SK-N-MC (cell line): ENCODE data around the gene NKD1.

Source experiments
- DNase-seq: peaks from one replicate; pipeline ENCODE4 v3.0.0-alpha.2; 2011; ENCODE audit warnings: low read depth, low spot score
- H3K27ac ChIP-seq: fragments of 200-600 bp; sonication (generic); 2 replicates; pipeline ENCODE4 v1.5.1; 2016; ENCODE audit warnings: mixed run types
- H3K36me3 ChIP-seq: fragments of 200-600 bp; sonication (generic); 2 replicates; pipeline ENCODE4 v1.6.1; 2017; ENCODE audit warnings: antibody characterized with exemption, low read length, mixed read lengths; ENCODE audit not compliant: insufficient read depth
- H3K4me3 ChIP-seq: fragments of 200-600 bp; sonication (generic); 2 replicates; pipeline ENCODE4 v1.5.1; 2016
- H3K9ac ChIP-seq: fragments of 200-600 bp; sonication (generic); 2 replicates; pipeline ENCODE4 v1.8.0; 2017; ENCODE audit warnings: mixed run types, mixed read lengths; ENCODE audit not compliant: insufficient read length
- H3K9me3 ChIP-seq: fragments of 200-600 bp; sonication (generic); 2 replicates; pipeline ENCODE4 v1.6.1; 2017; ENCODE audit warnings: low read depth, mild to moderate bottlenecking, antibody characterized with exemption, low read length, moderate library complexity, mixed read lengths
- EZH2 ChIP-seq: fragments of 200-600 bp; sonication (generic); IDR thresholded peaks from one replicate; pipeline ENCODE4 v1.6.1; 2017; ENCODE audit warnings: antibody characterized with exemption
- FOXP2 ChIP-seq: optimal IDR thresholded peaks from 2 replicates; pipeline ENCODE3; 2011; ENCODE audit warnings: mild to moderate bottlenecking, moderate library complexity; ENCODE audit not compliant: insufficient read depth; ENCODE audit errors: extremely low read length, control extremely low read depth
- POLR2AphosphoS5 ChIP-seq: IDR thresholded peaks from 2 replicates; pipeline ENCODE4 v1.6.1; 2012; ENCODE audit warnings: mild to moderate bottlenecking, low read depth, low read length, borderline replicate concordance

Gene NKD1

DNA sequence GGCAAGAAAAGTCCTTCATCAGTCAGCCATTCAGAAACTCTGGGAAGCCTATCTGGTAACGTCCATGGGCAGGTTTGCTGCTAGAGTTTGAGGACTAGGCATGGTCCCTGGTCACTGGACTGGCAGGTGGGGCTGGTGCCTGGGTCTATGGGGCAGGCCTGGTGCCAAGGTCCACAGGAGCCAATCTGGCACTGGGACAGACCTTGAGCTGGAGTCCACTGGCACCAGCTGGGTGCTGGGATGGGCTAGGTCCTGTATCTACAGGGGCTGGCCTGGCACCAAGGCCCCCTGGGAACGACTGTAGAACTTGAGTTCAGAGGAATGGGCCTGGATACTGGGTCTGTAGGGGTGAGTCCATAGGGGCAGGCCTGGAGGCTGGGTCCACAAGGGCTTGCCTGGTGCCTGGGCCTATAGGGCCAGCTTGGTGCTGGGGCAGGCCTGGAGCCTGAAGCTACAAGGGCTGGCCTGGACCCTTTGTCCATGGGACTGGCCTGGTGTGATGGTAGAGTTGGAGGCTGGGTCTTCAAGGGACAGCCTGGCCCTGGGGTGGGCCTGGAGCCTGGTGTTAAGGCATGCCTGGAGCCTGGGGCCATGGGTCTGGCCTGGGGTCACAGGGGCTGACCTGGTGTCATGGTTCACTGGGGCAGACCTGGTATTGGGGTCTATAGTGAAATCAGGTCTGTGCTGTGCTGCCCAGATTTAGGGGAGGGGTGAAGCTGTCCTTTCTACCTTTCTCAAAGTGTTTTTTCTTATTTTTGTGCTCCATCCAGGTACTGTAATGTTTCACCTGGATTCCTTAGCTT, 30.5 kb upstream of the NKD1 start:
- Histone ChIP-seq H3K9ac (no peak overlapping the region), H3K36me3 (no peaks in the 10 kb centered on the region), H3K9me3 (no peaks in the 10 kb centered on the region), H3K4me3 (no peak overlapping the region), H3K27ac (no peak overlapping the region)
- no peak for DNase-seq
- no peak for TF ChIP-seq EZH2
- TF ChIP-seq FOXP2, result no peak

- no peaks in the 10 kb centered on the region for H3K9me3 ChIP-seq
- H3K36me3 ChIP-seq, result no peaks in the 10 kb centered on the region
- H3K27ac ChIP-seq, result no peak overlapping the region
- no peak overlapping the region for H3K4me3 ChIP-seq
- H3K9ac ChIP-seq, result no peak overlapping the region
- DNase-seq, result no peak
- TF ChIP-seq POLR2AphosphoS5 (no peak), FOXP2 (no peak), EZH2 (no peak)
Measured at GRCh38 chr16:50519001-50519400, 29.2 kb upstream of the NKD1 start.

DNA sequence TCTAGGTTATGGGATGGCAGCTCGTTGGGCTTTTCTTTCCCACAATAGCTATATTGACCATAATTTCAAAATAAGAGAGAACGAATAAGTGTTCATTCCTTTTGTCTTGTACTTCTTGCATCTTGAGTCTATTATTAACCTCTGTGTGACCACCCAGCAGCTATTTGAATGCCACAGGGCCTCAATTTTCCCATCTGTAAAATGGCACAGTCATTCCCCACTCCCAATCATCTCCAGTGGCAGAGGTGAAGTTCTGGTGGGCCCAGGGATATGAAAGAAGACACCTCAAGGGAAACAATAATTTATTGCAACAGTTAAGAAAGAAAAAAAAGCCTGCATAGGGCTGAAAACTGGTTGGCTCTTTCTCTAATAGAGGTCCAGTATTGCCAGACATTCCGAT, 28.6 kb upstream of the NKD1 start:
- Histone ChIP-seq H3K9ac (no peak overlapping the region), H3K27ac (no peak overlapping the region), H3K4me3 (no peak overlapping the region), H3K9me3 (no peaks in the 10 kb centered on the region), H3K36me3 (no peaks in the 10 kb centered on the region)
- DNase-seq, result no peak
- no peak for TF ChIP-seq POLR2AphosphoS5
- no peak for TF ChIP-seq FOXP2
- no peak for TF ChIP-seq EZH2

DNA sequence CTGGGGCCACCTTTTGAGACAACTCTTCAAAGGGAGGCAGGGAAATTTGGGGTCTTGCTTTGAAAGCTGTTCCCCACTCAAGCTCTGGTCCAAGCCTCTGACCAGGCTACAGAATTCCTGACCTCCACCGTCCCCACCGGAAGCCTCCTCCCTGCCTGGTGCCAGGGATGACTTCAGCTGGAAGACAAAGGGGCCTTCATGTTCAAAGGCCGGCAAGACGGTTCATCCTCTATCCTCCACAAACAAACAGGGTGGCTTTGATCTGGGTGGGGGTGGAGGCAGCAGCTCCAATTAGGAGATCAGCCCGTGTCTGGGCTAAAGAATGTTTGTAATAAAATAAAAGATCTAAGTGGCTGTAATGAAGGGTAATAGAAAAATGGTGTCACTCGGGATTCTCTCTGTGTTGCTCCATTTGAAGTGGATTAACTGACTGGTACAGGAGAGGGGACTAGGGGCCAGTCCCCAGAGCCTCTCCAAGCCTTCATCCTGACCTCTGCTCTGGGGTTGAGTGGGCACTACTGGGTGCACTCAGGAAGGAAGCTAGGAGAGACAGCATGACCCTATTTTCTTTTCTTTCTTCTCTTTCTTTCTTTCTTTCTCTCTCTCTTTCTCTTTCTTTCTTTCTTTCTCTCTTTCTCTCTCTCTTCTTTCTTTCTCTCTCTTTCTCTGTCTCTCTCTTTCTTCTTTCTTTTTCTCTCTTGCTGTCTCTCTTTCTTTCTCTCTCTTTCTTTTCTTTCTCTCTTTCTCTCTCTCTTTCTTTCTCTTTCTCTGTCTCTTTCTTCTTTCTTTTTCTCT, 27.5 kb upstream of the NKD1 start:
- H3K27ac ChIP-seq, result no peak overlapping the region
- H3K9ac ChIP-seq, result no peak overlapping the region
- no peaks in the 10 kb centered on the region for H3K9me3 ChIP-seq
- H3K4me3 ChIP-seq, result no peak overlapping the region
- TF ChIP-seq POLR2AphosphoS5, result no peak
- TF ChIP-seq EZH2, result no peak
- no peak for TF ChIP-seq FOXP2
- no peaks in the 10 kb centered on the region for H3K36me3 ChIP-seq
- DNase-seq, result no peak

DNA sequence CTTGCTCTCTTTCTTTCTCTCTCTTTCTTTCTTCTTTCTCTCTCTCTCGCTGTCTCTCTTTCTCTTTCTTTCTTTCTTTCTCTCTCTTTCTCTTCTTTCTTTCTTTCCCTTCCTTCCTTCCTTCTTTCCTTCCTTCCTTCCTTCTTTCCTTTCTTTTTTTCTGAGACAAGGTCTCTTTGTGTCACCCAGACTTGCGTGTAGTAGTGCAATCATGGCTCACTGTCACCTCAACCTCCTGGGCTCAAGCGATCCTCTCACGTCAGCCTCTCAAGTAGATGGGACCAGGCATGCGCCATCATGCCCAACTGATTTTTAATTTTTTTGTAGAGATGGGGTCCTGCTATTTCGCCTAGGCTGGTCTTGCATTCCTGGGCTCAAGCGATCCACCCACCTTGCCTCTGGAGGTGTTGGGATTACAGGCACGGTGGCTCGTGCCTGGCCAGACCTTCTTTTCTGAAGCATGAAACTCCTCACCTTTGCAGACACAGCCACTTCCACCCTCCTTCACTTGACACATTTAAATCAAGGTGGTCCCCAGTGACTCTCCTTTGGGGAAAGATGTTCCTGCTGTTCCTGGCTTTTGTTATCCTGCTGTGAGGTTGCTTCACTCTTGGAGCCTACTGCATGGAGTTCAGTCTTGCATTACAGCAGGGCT, 26.8 kb upstream of the NKD1 start:
- H3K4me3 ChIP-seq, result no peak overlapping the region
- H3K9me3 ChIP-seq, result no peaks in the 10 kb centered on the region
- no peak for DNase-seq
- no peak overlapping the region for H3K9ac ChIP-seq
- TF ChIP-seq POLR2AphosphoS5, result no peak
- no peak for TF ChIP-seq EZH2
- TF ChIP-seq FOXP2, result no peak
- H3K36me3 ChIP-seq, result no peaks in the 10 kb centered on the region
- no peak overlapping the region for H3K27ac ChIP-seq

- H3K4me3 ChIP-seq, result no peak overlapping the region
- no peak overlapping the region for H3K9ac ChIP-seq
- TF ChIP-seq POLR2AphosphoS5 (no peak), FOXP2 (no peak), EZH2 (no peak)
- no peaks in the 10 kb centered on the region for H3K36me3 ChIP-seq
- no peak overlapping the region for H3K27ac ChIP-seq
- no peak for DNase-seq
- no peaks in the 10 kb centered on the region for H3K9me3 ChIP-seq
Measured at GRCh38 chr16:50522324-50522723, 25.9 kb upstream of the NKD1 start.

DNA sequence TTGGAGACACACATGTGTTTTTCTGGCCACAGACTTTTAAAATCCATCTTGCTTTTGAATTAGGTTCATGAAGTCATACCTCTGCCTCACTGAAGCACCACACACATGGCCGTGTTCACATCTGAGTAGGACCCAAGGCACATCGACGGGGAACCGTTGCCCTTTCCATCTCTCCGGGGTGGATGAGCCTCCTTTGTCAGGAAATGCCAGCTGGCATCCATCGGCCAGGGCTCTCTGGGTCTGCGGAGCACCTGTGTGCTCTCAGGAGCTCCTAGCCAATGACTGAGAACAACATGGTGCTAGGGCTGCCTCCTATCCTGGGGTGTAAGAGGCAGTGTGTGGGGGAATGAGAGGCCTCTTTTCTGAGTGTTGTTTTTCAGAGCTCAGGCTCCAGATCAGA, 24.5 kb upstream of the NKD1 start:
- Histone ChIP-seq H3K4me3 (no peak overlapping the region), H3K27ac (no peak overlapping the region), H3K36me3 (no peaks in the 10 kb centered on the region), H3K9me3 (no peaks in the 10 kb centered on the region), H3K9ac (no peak overlapping the region)
- no peak for DNase-seq
- TF ChIP-seq POLR2AphosphoS5 (no peak), FOXP2 (no peak)

DNA sequence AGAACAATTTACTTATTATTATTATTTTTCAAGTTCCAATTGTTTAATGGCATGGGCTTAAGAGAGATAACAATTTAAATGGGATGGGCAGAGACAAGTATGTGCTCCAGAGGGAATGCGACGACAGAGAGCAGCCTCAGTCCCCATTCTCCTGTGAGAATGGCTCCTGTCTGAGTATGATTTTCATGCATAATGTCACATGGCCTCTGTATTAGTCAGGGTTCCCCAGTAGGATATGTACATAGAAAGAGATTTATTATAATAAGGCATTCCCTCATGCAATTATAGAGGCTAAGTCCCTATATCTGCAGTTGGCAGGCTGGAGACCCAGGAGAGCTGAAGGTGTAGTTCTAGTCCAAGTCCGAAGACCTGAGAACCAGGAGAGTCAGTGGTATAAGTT, 22.9 kb upstream of the NKD1 start:
- no peak for TF ChIP-seq POLR2AphosphoS5
- TF ChIP-seq FOXP2, result no peak
- no peak for TF ChIP-seq EZH2
- no peak overlapping the region for H3K27ac ChIP-seq
- H3K4me3 ChIP-seq, result no peak overlapping the region
- H3K36me3 ChIP-seq, result no peaks in the 10 kb centered on the region
- no peak for DNase-seq
- H3K9ac ChIP-seq, result no peak overlapping the region
- H3K9me3 ChIP-seq, result no peaks in the 10 kb centered on the region
